Breast epithelium (tissue), 3 donors: ENCODE measurements around the gene TYW1.
"Not testable (repeated sequence)": the region's sequence is repeated elsewhere in the genome, so short reads cannot be mapped to it uniquely, and the experiment has no call there.

Experiments used
- CTCF ChIP-seq, 3 donors: fragments of 450-650 bp; IDR thresholded peaks; one replicate each; pipeline ENCODE4 v1.5.1; 2016 to 2017; ENCODE audit warnings: antibody characterized with exemption in 3 of 3, mild to moderate bottlenecking in 3 of 3, moderate library complexity in 3 of 3
- POLR2AphosphoS5 ChIP-seq, 3 donors: sonication (generic); formaldehyde crosslinking; IDR thresholded peaks; one replicate each; pipeline ENCODE4 v1.6.1; 2017; ENCODE audit warnings: antibody characterized with exemption in 3 of 3

DNA sequence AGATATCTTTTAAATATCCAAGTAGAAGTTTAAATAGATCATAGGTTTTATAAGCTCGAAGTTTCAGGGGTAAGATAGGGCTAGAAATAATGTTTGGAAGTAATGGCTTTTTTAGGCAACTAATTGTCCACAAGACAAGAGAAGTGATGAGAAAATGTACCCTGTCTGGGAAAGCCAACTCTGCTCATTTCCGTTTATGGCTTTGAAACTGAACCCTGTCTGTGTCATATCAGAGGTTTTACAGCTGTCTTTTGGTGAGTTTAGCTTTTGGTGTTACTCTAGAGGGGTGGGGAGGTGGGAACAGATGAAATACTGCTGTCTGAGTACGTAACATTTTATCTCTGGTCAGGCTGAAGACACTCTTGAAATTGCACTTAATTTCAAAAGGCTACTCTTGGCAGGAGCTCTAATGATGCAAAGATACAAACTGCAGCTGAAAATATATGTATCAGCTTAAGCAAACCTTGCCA lies 189.1 kb downstream of the TYW1 start:
- not testable (repeated sequence) for TF ChIP-seq CTCF, POLR2AphosphoS5 (IDR thresholded peaks at IDR 0.05)
